NCI-H345 treated with DMSO at 0.1 percent for 48 hours (cell line): ENCODE measurements around the gene CDH23.

Experiments used
- DNase-seq: peaks from one replicate; lab custom pipeline; 2025; ENCODE audit not compliant: unreplicated experiment; lab: John Stamatoyannopoulos, UW

Gene CDH23

GRCh38 chr10:71577345-71577744, 180.6 kb downstream of the CDH23 start:
- DNase-seq, result no peak

- no peak for DNase-seq
These were observed 181.3 kb downstream of the CDH23 start for GRCh38 chr10:71578069-71578468.

GRCh38 chr10:71579668-71580067, 182.9 kb downstream of the CDH23 start:
- DNase-seq, result no peak

- no peak for DNase-seq
These were observed 183.7 kb downstream of the CDH23 start for GRCh38 chr10:71580415-71580814.

- no peak for DNase-seq
These were observed 184.2 kb downstream of the CDH23 start for GRCh38 chr10:71580926-71581325.

DNA sequence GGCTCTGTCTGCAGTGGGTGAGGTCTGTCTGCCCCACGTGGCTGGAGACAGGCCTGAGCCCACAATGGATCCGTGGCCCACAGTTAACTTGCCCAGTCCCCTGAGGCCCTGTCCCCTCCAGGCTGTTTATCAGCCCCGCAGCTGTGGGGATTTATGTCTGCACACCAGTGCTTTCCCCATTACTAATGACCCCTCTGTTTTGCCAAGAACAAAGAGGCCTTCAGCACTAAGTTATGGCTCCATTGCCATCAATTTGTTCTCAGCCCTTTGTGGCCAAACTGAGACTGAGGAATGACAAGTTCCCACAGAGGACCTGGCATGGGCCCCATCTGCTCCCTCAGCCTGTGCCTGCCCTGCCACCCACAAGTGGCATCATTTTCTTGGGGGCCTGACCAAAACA, 184.7 kb downstream of the CDH23 start:
- no peak for DNase-seq

DNA sequence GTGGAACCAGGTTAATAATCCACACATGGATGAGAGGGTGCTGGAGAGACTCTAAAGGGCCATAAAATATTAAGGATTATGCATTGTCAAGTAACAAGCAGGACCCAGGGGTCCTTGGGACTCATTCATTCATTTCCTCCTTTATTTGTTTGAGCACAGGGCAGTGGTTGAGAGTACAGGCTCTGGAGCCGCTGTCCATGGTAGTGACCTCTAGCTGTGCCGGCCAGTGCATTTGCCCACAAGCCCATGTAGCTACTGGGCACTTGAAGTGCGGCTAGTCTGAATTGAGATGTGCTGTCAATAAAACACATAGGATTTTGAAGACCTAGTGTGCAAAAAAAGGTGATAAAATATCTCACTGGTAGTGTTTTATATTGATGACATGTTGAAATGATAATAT, 185.3 kb downstream of the CDH23 start:
- no peak for DNase-seq

- DNase-seq, result no peak
These were observed 186.1 kb downstream of the CDH23 start for GRCh38 chr10:71582506-71583475.

- no peak for DNase-seq
These were observed 187.7 kb downstream of the CDH23 start for GRCh38 chr10:71584461-71584860.

DNA sequence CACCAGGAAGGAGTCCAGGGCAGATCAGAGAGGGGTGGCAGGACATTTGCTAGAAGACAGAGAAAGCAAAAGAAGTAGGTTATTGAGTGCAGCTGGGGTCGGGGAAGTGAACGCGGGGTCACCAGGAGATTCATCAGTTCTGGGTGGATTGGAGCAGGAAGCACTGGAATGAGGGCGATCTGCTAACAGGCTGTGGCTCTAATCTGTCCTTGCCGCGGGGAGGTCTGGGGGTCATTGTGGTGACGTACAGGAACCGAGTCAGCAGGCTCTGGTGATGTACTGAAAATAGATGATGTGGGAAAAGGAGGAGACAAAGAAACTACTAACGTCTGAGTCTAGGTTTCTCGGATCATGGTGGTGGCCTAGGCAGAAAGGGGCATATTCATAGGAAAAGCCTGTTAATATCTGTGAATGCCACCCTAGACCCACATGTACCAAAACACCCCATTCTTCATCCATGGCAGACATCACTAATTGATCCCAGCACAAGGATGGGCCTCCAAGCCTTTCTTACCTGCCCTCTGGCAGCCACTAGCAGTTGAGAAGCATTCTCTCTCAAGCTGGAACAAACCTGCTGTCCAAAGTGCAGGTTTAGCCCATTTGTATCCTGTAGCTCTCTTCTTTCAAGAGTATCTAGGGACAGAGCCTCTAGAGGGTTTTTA, 188.3 kb downstream of the CDH23 start:
- no peak for DNase-seq

- no peak for DNase-seq
These were observed 189.0 kb downstream of the CDH23 start for GRCh38 chr10:71585564-71586290.

DNA sequence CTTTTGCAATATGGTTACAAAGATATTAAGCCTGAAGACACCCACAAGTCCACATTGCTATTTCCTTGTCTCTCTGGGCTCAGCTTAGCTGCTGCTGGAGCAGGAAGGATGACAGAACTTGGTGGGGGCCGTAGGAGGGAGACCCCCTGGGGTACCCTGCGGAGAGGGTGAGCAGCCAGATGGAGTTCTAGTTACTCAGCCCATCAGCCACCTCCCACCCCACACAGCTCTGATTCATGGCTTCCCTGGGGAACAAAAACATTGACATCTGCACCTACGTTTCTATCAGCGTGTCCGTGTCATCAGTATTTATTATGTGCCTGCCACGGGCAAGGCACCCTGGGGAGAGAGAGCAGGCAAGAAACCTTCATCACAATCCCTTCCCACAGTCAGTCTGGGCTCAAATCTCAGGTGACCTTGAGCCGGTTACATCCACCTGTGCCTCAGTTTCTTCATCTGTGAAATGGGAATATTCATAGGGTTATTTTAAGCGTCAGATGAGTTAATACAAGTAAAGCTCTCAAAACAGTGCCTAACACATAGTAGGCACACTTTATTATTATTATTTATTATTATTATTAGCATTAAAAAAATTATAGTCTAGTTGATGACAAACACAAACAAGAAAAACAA, 191.3 kb downstream of the CDH23 start:
- no peak for DNase-seq

GRCh38 chr10:71588685-71589084, 192.0 kb downstream of the CDH23 start:
- no peak for DNase-seq

DNA sequence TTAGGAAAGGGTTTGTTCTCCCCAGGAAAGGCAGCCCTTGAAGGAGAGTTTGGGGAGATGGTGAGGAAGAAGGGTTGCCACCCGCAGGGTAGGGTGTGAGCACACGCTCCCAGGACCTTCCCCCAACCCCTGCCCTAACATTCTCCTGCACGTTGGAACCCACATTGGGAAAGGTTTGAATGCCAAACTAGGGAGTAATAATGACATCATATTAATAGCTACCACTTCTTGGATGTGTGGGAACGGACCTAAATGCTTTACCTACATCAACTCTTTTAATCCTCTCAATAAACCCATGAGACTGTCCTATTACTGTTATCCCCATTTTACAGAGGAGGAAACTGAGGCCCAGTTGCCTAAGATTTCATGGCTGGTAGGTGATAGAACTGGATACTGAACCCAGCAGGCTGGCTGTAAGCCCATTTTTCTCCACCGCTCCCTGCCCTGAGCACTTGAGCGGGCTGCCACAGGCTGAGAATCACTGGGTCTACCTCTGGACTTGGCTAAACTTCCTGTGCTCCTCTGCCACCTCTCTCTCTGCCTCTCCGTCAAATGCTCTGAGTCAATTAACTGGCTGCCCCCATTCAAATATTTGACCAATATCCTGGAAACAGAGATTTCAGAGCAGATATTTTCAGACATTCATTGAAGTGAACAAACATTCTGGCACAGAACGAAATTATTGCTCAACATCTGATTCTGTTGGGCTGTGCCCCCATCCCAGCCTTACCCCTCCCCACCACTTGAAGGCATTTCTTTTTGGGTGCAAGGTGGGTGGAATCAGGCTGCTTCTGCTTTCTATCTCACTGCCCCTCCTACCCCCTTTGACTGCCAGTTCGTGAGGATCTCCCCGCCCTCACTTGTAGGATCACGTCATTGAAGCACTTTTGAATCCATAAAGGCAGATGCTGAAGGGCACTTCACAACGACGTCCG, 193.2 kb downstream of the CDH23 start:
- DNase-seq, result no peak

DNA sequence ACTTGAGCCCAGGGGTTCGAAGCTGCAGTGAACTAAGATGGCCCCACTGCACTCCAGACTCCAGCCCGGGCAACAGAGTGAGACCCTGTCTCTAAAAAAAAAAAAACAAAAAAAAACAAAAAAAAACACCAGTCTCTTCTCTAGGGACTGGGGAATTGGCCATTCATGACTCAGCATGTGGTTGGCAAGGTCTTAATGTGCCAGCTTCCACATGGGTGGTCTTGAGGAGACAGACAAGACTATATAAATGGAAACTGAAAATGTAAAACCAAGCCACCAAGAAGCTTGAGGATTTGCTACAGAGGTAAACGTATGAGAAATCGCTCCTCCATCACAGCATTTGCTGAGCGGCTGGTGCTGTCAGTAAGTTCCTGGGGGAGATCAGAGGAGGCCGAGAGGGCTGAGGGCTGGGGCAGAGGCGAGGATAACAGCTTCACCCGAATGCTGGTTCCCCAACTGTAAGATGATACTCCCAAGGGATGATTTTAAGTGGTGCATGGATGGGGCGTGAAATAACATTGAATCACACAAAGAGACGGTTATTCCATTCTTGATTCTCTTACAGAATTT, 194.1 kb downstream of the CDH23 start:
- DNase-seq, result no peak

GRCh38 chr10:71594934-71595571, 198.3 kb downstream of the CDH23 start:
- no peak for DNase-seq

DNA sequence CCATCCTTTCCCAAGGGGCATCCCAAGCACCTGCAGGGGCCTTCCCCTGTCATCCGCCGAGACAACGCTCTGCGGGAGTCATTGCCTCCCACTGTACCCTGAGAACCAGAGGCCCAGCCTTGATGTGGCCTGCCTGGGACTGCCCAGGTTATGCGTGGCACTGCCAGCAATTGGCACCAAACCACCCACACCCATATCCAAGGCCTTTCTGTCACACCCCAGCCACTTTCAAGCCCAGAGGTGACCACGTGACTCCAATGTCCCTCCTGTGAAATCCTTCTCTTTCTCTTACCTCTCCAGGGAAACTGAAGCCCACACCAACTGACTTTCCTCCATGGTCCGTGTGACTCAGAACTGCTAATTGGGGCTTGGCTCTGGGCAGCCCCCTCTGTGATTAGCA, 198.9 kb downstream of the CDH23 start:
- no peak for DNase-seq

GRCh38 chr10:71596127-71596526, 199.4 kb downstream of the CDH23 start:
- DNase-seq, result no peak

DNA sequence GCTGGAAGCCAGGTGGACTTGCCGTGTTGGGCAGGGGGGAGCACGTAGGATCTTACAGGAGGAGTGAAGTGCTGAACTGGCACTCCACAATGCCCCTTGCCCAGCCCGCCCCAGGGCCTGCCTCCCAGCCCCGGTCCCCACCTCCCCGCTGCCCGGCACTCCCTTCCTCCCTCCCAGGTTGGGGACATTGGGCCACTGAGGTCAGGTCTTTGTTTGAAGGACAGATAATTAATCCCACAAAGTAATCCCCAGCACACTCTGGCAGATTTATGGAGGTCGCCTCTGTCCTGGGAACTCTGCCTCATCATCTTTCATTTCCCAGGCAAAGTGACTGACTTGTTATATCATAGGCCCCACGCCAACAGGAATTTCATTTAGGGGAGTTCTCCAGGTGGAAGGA, 200.0 kb downstream of the CDH23 start:
- DNase-seq, result no peak
